Iris pigment epithelial cell (primary cell): ENCODE data around the gene IL18R1.

ENCODE experiments used
- DNase-seq: peaks from one replicate; pipeline ENCODE4 v3.0.0-alpha.2; 2011; ENCODE audit warnings: low read depth

The IL18R1 gene

DNA sequence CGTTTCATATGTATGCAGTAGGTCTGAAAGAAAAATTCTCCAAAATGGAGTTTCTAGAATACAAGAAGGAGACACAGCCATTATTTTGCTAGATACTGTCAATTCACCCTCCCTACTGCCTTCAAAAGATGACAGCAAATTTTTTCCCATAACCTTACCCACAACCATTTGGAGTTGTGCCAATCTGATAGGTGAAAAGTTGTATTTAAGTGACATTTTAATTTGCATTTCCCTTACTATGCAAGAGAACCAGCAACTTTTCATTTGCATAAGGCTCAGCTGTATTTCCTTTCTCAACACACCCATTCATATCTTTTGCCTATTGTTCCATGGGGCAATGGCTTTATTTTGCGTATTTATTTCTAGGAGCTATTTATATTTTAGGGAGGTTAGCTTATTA, 36.0 kb downstream of the IL18R1 start:
- DNase-seq, result no peak

- DNase-seq, result no peak
Observed at GRCh38 chr2:102392096-102392495, 36.5 kb downstream of the IL18R1 start.

GRCh38 chr2:102392942-102393341, 37.3 kb downstream of the IL18R1 start:
- DNase-seq, result no peak

DNA sequence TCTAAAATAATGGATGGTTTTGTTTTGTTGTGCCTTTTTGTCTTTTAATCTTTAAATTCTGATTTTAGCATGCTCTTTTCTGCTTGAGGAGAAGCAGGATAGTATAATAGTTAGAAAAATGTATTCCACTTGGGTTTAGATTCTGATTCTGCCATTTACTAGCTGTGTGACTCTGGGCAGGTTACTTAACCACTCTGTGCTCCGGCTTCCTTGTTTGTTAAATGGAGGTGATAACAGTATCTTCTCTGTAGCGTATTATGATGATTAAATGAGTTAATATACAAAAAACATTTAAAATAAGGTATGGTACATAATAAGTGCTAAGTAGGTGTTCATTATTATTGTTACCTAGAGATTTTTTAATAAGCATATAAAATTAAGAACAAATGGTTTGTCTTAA, 40.4 kb downstream of the IL18R1 start:
- DNase-seq, result no peak

DNA sequence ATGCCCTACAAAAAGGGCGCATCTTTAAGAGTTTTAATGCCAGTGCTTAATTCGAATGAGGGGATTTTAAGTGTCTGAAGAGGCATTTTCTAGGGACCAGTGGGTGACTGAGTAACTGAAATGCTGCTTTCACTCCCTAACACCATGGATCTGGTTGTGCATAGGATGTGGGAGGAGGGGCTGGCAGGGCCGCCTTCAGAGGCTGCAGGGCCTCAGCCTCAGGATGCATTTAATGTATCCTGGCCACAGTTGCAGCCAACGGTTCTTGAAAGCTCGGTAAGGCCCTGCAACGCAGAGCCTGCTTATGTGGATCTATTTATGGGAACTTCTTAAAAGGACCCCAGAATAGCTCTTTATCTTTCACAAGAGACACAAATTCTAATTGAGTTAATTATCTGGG, 41.6 kb downstream of the IL18R1 start:
- DNase-seq, result no peak

DNA sequence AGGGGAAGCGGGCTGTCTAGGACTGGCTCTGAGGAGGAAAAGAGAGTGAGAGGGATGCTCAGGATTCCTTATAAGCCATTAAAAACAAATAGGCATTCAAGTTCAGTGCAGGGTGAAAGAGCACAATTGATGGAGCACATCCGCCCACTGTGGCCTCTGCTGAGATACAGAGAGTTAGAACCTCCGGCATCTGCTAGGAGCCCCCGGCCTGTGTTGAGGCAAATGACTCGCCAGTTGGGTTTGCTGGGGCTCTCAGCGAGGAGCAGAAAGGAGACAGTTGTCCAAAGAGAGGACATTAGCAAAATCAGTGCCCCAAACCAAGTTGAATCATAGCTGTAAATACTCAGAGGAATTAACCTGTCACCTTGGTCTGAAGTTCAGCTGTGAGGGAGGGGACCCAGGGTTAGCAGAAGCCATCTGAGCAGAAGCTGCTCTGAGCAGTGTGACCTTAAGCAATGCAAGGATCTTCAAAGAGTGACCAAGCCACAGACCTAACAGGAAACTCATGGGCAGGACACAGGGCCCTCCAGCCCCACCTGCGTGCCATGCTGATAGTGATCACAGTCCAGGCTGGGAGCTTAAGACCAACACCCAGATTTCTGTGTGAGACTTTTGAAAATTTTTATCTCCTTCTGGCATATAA, 44.0 kb downstream of the IL18R1 start:
- no peak for DNase-seq

- no peak for DNase-seq
Observed at GRCh38 chr2:102401456-102401855, 45.9 kb downstream of the IL18R1 start.

GRCh38 chr2:102401865-102402264, 46.3 kb downstream of the IL18R1 start:
- no peak for DNase-seq

GRCh38 chr2:102410952-102411351, 55.4 kb downstream of the IL18R1 start:
- no peak for DNase-seq

DNA sequence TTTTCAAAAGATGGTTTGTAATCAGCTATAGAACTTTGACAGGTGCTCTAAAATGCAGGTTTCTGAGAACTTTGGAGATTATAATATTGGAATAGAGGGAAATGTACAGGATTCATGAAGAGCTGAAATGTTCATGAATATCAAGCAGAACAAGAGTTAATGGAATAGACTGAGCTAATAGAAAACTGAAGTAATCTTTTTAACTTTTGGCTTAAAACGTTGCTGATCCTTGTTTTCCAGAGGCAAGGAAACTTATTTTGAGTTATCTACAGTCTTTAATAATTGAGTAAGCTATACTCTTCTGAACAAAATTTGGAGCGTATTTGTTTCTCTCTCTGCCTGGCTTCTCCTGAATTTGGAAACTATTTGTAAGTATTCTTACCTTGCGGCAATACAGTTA, 56.6 kb downstream of the IL18R1 start:
- DNase-seq, result no peak

- no peak for DNase-seq
Observed at GRCh38 chr2:102417946-102418345, 62.4 kb downstream of the IL18R1 start.

DNA sequence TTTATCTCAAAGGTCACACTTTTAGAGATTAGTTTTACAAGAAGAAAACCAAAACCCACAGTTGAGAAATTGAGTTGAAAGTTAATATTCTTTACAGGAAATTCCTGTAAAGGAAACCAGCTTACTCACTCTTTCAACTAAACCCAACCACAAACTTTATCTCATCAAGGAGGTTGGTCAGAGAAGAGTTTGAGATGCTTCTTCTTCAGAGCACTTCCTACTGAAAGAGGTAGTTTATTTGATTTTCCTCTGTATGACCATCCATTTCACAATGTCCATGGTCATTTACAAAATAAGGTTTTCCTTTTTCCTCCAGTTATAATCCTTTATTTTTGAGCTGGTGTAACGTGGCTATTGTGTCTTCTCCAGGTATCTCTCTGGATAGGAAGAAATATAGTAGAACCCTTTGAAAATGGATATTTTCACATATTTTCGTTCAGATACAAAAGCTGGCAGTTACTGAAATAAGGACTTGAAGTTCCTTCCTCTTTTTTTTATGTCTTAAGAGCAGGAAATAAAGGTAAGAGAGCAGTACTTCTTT, 62.9 kb downstream of the IL18R1 start:
- peak; percentile 74 for DNase-seq

DNA sequence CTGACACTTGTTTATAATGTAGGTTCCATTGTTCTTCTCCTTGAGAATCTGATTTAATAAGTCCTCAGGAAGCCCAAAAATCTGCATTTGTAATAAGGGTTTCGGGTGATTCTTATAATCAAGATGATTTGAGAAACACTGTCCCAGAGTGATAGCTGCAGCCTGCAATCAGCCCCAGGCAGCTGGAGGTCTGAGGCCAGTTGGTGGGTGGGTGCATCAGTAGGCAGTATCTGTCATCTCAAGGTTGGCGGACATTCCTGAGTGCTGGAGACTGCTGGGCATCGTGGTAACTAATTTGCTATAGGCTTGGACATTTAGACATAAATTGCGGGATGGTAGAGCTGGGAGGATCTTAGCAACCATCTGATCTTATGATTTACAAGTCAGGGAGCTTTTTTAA, 64.7 kb downstream of the IL18R1 start:
- DNase-seq, result no peak

GRCh38 chr2:102421890-102422759, 66.5 kb downstream of the IL18R1 start:
- DNase-seq, result no peak

- no peak for DNase-seq
Observed at GRCh38 chr2:102422910-102423309, 67.3 kb downstream of the IL18R1 start, which contains the start of gene IL18RAP. Gene IL18RAP (plus strand): TSS chr2:102423160. CDS start chr2:102423278, 118 bp downstream.

DNA sequence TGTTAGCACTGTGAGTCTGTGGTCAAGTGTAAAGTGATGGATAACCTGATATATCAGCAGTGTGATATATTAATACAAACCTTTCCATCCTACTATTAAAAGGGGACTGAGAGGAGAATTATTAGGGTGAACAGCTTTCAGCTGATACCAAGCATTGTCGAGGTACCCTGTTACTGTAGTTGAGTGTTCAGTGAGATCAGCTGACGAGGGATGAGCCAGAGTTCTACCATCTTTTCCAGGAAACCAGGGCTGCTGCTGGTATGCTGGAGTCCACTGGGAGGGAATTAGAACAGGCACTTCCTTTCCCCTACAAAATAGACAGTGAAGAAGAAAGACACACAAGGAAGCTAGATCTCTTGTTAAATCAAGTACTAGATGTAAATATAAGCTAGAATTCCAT, 67.8 kb downstream of the IL18R1 start:
- no peak for DNase-seq

- DNase-seq, result no peak
Observed at GRCh38 chr2:102424754-102425153, 69.2 kb downstream of the IL18R1 start.

GRCh38 chr2:102425441-102426132, 70.0 kb downstream of the IL18R1 start:
- DNase-seq, result no peak

DNA sequence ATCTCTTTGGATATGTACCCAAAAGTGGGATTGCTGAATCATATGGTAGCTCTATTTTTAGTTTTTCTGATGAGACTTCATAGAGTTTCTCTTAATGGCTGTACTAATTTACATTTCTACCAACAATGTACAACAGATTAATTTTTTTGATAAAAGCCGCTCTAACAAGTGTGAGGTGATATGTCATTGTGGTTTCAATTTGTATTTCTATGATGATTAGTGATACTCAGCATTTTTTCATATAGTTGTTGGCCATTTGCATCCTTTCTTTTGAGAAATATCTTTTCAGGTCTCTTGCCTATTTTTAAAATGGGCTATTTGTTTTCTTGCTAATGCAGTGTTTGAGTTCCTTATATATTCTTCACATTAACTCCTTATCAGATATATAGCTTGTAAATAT, 71.7 kb downstream of the IL18R1 start:
- DNase-seq, result no peak

GRCh38 chr2:102428573-102428972, 73.0 kb downstream of the IL18R1 start:
- no peak for DNase-seq

DNA sequence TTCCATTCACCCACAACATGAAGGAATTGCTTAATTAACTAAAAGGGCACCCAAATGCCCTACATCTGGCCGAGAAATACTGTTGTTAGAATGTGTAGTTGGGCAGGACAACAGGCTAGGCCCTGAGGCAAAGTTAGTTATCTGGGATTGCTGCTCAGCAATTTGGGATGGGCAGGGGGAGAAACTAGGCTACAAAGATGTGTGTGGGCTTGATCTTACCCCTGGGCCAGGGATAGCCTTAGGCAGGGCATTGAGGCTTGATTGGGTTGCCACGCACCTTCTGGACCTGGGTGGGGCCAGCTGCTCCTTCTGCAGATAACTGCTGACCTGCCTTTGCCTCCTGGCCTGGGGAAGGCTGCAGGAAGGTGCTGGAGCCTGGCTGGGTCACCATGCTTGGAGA, 76.8 kb downstream of the IL18R1 start:
- DNase-seq, result no peak

GRCh38 chr2:102433973-102434654, 78.5 kb downstream of the IL18R1 start:
- DNase-seq, result no peak
